Left lung (tissue), 10 donors: ENCODE results near the gene ARHGDIG. TPM values are rescaled to one million over a fixed set of nuclear protein-coding genes. Genes with fewer than 3 reads are reported as not detected.

Experiments
- ATAC-seq: fragments of 200-7000 bp; cut with Tn5 transposase; one replicate; pipeline ENCODE4 v1.9.1; 2020; ENCODE audit warnings: moderate library complexity
- DNase-seq, 4 donors: peaks; one replicate each; pipeline ENCODE4 v3.0.0-alpha.2; 2013 to 2020
- H3K27ac ChIP-seq, 2 donors: fragments of 200-600 bp; sonication (generic) in 1 of 2; one replicate each; pipeline versions ENCODE4 v1.5.0 to v1.8.0; 2020 to 2021
- H3K27me3 ChIP-seq, 2 donors: fragments of 200-600 bp; sonication (generic) in 1 of 2; one replicate each; pipeline versions ENCODE4 v1.5.0 to v1.8.0; 2020 to 2021
- H3K36me3 ChIP-seq, 2 donors: fragments of 200-600 bp; sonication (generic) in 1 of 2; one replicate each; pipeline versions ENCODE4 v1.5.0 to v1.8.0; 2020 to 2021
- H3K4me1 ChIP-seq, 2 donors: fragments of 200-600 bp; one replicate each; pipeline ENCODE4 v1.8.0; 2021
- H3K4me3 ChIP-seq, 2 donors: fragments of 200-600 bp; sonication (generic) in 1 of 2; one replicate each; pipeline versions ENCODE4 v1.5.0 to v1.8.0; 2020 to 2021; ENCODE audit warnings: mild to moderate bottlenecking in 1 of 2
- H3K9me3 ChIP-seq, 2 donors: fragments of 200-600 bp; sonication (generic) in 1 of 2; one replicate each; pipeline versions ENCODE4 v1.5.0 to v1.8.0; 2020 to 2021
- intact Hi-C, 2 donors: fragments of 100-400 bp; cut with DNase I; formaldehyde crosslinking; loops; one replicate each; pipeline versions ENCODE4 v1.11.2 to v1.14.2; 2022
- polyA plus RNA-seq, 6 donors: library from polyadenylated mRNA; unstranded; fragments of 120-200 nt; gene quantifications; one replicate each; pipeline ENCODE4 v1.2.1, GENCODE V29; 2013; ENCODE audit not compliant: insufficient read length in 6 of 6
- total RNA-seq, 2 donors: library from RNA; stranded (reverse); fragmentation: NEBNext Ultra II Directional; extraction: Animal tissue kit (Norgen Biotek cat#: 25700); gene quantifications; one replicate each; pipeline ENCODE4 v1.2.1, GENCODE V29; 2021
- TF ChIP-seq, protein P1 (sequence below), 2 donors: fragments of 200-600 bp; sonication (generic) in 1 of 2; IDR thresholded peaks; one replicate each; pipeline versions ENCODE4 v1.5.0 to v1.8.0; 2021; ENCODE audit warnings: antibody characterized with exemption in 2 of 2
- donor health status: DM: no; HTN: yes; CAD: no.
- donor health status: DM: no; HTN: no; CAD: no.

The ARHGDIG gene
- total and polyA plus RNA-seq, 8 donors: 0.52 to 2.6 (median 1.0) TPM; not detected in 1

DNA sequence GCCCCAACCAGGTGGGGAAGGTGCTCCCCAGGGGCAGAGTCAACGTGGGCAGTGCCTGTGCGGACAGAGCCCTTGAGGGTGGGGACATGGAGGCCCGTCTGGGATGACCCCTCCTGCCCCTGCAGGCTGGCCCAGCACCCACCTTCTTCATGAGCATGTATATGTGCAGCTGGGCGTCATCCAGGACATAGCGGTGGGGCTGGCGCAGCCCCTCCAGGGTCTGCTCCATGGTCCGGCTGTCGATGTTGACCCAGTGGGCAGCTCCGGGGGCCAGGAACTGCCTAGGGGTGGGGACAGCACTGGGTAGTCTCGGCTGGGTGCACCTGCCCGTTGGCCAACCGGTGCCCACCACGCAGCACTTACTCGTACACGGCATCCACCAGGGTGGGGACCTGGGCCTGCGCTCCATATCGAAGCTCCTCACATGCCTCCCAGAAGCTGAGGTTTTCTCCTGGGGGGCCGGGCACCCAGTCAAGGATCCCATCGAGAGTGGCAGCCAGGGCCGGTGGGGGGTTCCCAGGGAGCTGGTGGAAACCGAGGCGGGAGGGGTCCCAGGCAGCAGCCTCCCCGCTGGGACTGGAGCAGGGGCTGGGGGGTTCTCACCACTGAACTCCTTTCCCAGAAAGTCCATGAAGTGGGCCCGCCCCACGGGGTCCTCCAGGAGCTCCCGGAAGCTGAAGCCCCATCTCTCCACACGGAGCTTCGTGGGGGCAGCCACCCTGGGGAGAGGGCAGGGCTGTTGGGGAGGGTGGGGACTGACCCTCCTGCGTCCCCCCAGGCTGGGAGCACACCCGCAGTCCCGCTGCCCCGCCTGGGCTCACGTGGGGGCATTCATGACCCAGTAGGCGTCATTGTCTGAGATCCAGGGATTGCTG is 9.8 kb upstream of the ARHGDIG start:
- Histone ChIP-seq H3K4me1 (peaks cover 6 to 7% of the 10 kb centered on the region in 2 donors), H3K27me3 (peaks cover 12 to 52% of the 10 kb centered on the region in 2 donors), H3K27ac (no peak overlapping the region), H3K9me3 (no peaks in the 10 kb centered on the region), H3K4me3 (no peak overlapping the region), H3K36me3 (no peaks in the 10 kb centered on the region)
- DNase-seq: no peak
- intact Hi-C loops: no loop called here
- TF ChIP-seq, protein P1, sequence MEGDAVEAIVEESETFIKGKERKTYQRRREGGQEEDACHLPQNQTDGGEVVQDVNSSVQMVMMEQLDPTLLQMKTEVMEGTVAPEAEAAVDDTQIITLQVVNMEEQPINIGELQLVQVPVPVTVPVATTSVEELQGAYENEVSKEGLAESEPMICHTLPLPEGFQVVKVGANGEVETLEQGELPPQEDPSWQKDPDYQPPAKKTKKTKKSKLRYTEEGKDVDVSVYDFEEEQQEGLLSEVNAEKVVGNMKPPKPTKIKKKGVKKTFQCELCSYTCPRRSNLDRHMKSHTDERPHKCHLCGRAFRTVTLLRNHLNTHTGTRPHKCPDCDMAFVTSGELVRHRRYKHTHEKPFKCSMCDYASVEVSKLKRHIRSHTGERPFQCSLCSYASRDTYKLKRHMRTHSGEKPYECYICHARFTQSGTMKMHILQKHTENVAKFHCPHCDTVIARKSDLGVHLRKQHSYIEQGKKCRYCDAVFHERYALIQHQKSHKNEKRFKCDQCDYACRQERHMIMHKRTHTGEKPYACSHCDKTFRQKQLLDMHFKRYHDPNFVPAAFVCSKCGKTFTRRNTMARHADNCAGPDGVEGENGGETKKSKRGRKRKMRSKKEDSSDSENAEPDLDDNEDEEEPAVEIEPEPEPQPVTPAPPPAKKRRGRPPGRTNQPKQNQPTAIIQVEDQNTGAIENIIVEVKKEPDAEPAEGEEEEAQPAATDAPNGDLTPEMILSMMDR (IDR thresholded peaks at IDR 0.05): no peak
- no peak for ATAC-seq

DNA sequence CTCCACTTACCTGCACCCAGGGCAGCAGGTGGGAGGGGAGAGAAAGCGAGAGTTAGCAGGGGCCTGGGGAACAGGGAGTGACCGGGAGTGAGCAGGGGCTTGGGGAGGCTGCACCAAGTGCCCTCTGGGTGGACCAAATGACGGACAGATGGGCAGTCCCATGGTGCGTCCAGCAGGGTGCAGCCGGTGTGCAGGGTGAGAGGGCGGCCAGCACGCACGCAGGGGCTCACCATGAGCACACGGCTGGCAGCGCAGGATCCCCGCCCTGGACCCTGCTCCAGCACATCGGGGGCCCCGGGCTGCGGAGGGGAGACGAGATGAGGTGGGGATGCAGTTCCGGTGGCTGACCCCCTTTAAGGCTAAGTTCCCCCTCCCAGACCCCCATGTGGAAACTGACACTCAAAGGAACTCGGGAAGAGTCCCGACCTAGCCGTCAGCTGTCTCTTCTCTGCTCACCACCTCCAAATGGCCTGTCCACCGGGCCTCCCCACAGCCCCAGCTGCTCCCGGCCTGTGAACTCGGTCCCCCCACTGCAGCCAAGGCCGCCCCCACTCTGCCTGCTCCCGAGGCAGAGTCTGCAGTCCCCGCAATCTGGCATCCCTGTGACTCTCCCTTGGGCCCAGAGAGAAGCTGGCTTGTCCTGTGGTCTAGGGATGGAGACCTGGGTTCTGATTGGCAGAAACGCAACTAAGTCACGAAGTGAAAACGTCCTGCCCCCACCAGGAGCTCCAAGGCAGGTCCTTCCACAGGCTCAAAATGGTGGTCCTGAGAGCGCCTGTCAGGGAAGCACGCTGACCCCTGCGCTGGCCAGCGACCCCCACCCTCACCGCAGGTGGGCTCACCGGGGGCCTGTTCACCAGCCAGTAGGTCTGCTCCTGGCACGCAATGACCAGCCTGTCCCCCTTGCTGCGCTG is 7.5 kb upstream of the ARHGDIG start:
- no peak for DNase-seq
- Histone ChIP-seq H3K4me1 (peaks cover 7 to 10% of the 10 kb centered on the region in 2 donors), H3K36me3 (no peaks in the 10 kb centered on the region), H3K27me3 (peaks cover 12 to 74% of the 10 kb centered on the region in 2 donors), H3K9me3 (no peaks in the 10 kb centered on the region), H3K4me3 (no peak overlapping the region), H3K27ac (no peak overlapping the region)
- intact Hi-C loops: no loop called here
- TF ChIP-seq, protein P1 (IDR thresholded peaks at IDR 0.05): no peak
- ATAC-seq: no peak

DNA sequence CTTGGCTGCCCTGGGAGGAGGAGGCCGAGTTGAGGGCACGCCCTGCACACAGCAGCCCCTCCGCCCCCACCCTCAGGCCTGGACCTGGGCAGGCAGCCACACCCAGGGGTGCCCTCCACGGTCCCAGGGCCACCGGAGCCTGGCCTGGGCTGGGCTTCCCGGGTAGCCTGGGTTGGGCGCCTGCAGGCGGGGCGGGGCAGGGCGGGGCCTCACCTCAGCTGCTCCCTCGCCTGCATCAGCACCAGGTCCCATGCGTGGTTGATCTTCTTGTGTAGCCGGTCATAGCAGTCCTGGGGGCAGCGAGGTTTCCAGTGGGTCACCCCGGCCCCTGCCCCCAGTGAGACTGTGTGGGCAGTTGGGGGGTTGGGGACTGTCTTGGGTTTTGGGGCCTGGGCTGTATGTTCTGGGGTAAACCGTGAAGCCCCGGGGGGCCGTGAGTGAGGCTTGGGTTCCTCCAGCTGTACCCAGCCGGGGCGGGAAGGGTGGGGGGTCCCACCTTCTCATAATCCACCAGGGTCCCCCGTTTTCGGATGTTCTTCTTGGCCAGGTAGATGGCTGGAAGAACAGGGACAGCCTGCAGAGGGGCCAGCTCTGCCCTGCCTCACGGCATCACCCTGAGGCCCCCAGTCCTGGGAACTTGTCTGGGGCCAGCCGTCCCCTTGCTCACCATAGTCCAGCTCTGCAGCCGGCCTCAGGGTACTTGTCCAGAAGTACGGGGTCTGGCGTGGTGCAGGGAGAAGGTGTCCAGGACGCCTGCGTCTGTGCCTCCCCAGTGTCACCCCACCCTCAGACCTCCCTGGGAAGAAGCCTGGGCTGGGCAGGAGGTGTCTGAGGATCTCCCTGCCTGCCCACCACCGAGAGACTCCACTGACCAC is 6.6 kb upstream of the ARHGDIG start:
- Histone ChIP-seq H3K9me3 (no peaks in the 10 kb centered on the region), H3K4me1 (peaks cover 7 to 10% of the 10 kb centered on the region in 2 donors), H3K27me3 (peaks cover 12 to 83% of the 10 kb centered on the region in 2 donors), H3K27ac (no peak overlapping the region), H3K4me3 (no peak overlapping the region), H3K36me3 (no peaks in the 10 kb centered on the region)
- no peak for DNase-seq
- TF ChIP-seq, protein P1 (IDR thresholded peaks at IDR 0.05): no peak
- intact Hi-C loops: no loop called here
- ATAC-seq: no peak

GRCh38 chr16:275041-275641 is 5.2 kb upstream of the ARHGDIG start:
- peaks cover 7 to 12% of the 10 kb centered on the region in 2 donors for H3K4me1 ChIP-seq
- H3K36me3 ChIP-seq: no peaks in the 10 kb centered on the region
- intact Hi-C loops: no loop called here
- peak overlapping the region; percentile 22 to 29 for H3K4me3 ChIP-seq
- TF ChIP-seq, protein P1 (IDR thresholded peaks at IDR 0.05): no peak
- no peak overlapping the region for H3K27ac ChIP-seq
- ATAC-seq: peak; percentile 18
- DNase-seq: no peak
- peaks cover 15 to 97% of the 10 kb centered on the region in 2 donors for H3K27me3 ChIP-seq
- H3K9me3 ChIP-seq: no peaks in the 10 kb centered on the region
